Fibroblast of skin of right biceps (primary cell): ENCODE measurements around the gene MYRIP.
"Not testable (repeated sequence)": the region's sequence is repeated elsewhere in the genome, so short reads cannot be mapped to it uniquely, and the experiment has no call there.

ENCODE experiments used
- DNase-seq: peaks from one replicate; pipeline ENCODE4 v3.0.0-alpha.2; 2013

MYRIP gene

DNA sequence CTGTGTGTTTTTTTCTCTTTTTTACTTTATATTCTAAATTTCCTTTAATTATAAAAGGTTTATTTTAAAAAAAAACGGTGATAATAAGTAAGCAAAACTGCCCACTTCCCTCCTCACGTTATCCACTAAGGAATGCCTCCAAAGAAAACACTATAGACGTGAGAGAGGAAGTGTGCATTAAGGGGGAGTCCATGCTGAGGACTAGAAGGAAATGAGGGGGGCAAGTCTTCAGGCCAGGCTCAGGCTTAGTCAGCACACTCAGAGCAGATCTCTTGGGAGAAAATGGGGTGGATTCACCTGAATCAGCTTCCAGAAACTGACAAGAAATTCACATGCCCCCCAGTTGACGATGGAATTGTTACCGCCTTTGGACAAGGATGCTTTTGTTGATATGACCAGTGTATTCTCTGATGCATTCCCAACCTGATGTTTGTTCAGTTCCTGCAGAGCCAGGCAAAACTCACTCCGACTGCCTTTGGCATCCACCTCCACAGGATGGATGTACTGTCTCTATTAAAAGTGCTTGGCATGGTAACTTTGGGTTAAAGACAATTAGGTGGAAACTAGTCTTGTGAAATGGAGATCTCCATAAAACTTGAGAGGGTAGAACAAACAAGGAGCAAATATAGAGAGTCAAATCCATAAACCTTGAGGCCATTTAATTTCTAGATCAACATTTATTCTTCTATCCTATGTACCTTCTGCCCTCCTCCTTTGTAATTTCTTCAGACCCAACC, 167.8 kb downstream of the MYRIP start:
- no peak for DNase-seq

GRCh38 chr3:39978308-39978707, 168.9 kb downstream of the MYRIP start:
- no peak for DNase-seq

DNA sequence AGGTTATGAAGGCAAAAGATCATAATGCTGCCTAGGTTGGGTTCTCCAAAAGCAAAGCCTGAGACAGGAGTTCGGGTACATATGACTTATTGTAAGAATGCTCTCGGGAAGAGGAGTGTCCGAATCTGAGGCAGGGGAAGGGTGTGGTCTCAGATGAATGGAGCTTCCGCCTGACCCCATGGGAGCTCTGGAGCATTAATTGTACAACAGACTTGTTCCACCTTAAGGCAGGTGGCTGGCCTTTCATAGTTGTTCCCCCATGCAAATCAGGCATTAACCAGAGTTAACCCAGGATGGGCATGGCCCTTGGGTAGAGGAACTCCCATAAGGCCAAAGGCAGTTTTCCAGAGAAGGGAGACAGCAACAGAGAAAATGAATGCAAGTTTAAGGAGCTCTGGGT, 170.6 kb downstream of the MYRIP start:
- DNase-seq = no peak

DNA sequence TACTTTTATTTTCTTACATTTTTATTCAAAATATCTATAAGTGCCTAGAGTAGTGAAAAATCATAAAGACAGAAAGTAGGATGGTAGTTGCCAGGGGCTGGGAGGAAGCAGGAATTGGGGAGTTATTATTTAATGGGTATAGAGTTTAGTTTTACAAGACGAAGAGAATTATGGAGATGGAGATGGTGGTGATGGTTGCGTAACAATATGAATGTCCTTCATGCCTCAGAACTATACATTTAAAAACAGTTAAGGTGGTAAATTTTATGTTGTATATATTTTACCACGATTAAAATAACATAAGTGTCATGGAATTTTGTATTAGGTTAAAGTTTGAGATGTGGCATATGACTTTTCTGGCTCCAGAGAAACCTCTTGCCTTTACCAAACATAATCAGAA, 171.4 kb downstream of the MYRIP start:
- DNase-seq = no peak

GRCh38 chr3:39981547-39982184, 172.3 kb downstream of the MYRIP start:
- DNase-seq = no peak

DNA sequence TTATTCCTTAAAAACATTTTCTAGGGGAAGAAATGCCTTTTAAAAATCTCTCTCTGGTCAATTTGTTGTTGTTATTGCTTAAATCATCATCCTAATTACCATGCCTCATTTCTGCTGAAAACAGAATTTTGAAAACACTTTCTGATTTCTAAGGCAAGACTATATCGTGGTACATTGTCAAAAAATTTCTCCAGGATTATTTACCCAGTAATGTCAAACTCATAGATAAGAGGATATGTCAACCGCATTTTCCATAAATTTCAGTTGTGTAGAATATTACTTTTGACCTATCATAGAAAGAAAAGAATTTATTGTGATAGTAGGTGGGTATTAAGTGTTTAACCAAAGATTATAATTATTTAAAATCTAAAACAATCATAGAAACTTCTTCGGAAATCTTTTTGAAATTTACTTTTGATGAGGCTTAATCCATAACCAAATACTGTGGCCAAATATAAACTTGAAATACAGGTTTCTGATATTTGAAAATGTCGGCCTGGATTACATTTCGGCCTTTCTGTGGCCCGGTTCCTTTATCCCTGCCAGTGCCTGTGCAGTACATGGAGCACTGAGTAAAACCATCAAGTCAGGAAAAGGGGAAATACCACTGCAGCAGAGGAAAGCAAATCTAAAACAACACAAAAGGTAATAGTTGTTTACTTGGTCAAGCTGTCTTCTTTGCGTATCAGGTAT, 173.4 kb downstream of the MYRIP start:
- no peak for DNase-seq

- DNase-seq = no peak
Measured at GRCh38 chr3:39989746-39990145, 180.3 kb downstream of the MYRIP start.

- DNase-seq = peak; percentile 49
Measured at GRCh38 chr3:39990532-39990931, 181.1 kb downstream of the MYRIP start.

GRCh38 chr3:40008796-40009195, 199.4 kb downstream of the MYRIP start:
- no peak for DNase-seq

DNA sequence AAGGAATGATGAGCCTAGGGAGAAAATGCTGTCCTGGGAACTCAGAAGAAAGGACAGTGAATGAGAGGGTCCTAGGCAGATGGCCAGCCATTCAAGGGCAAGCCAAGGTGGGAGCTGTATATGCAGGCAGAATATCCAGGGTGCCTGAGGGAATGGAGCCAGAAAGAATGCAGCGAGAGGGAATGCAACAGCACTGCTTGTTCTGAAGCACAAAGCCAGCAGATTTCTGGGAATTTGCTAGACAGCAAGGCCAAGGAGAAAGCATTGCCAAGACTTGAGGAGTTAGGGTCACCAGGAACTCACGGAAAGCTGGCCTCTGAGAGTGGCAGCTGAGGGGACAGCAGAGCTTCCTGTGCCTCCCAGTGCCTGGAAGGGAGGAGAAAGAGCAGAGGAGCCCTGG, 200.6 kb downstream of the MYRIP start:
- no peak for DNase-seq

DNA sequence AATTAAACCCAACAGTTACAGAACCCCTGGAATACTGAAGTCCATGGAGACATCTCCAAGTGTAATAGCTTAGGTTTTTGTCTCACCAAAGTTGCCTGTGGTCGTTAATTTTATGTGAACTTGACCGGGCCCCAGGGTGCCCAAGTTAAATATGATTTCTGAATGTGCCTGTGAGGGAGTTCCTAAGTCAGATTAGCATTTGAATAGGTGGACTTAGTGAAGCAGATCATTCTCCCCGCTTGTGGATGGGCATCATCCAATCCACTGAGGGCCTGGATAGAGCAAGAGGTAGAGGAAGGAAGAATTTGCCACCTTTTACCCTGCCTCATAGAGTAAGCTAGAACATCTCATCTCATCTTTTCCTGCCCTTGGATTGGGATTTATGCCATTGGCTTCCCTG, 203.0 kb downstream of the MYRIP start:
- no peak for DNase-seq

DNA sequence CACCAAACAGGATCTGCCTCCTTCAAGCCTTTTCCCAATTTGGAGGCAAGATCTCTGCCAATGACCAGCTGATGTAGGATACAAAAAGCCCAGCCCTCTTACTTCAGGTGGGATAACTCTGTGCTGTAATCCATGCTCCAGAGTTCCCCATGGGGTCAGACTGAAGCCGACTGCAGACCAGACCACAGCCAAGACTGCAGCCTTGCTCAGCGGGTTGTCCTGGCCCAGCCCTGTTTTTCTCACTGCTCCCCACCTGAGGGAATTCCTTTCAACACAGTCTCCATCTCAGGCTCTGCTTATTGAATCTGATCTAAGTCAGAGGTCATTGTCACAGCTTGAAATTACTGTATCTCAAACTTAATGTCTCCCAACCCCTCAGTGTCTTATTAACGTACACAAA, 207.0 kb downstream of the MYRIP start:
- no peak for DNase-seq

GRCh38 chr3:40018369-40018768, 209.0 kb downstream of the MYRIP start:
- no peak for DNase-seq

DNA sequence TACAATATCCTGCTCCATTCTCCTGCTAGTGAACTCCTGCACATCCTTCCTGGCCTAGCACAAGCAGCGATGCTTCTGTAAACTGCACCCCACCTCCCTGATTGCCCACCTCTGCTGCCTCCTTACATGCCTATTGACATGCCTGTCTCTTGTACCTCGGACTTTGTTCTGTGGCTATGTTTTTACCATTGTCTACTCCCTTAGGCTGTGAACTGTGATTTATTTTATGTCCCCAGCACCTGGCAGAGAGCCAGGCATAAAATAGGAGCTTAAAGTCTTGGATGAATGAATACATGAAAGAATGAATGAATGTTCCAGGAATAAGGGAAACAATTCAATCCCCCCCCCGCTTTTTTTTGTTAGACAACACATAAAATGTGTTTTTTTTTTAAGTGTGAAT, 210.0 kb downstream of the MYRIP start:
- no peak for DNase-seq

DNA sequence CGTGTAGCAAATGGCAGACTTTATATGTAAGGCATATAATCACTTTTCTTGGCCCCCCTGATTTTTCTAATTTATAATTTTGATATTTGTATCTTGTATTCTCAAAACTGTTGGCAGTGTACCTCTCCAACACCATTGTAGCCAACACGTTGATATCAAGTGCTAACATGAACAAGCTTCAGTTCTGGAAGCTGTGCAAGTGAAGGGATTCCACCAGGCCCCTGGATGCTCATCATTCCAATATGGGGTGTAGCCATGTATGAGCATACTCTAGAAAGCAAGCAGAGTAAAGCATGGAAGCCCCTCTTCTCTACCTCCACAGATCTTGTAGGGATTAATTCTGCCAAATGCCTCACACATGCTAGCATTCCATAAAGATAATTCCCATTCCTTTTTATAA, 211.3 kb downstream of the MYRIP start:
- DNase-seq = no peak

DNA sequence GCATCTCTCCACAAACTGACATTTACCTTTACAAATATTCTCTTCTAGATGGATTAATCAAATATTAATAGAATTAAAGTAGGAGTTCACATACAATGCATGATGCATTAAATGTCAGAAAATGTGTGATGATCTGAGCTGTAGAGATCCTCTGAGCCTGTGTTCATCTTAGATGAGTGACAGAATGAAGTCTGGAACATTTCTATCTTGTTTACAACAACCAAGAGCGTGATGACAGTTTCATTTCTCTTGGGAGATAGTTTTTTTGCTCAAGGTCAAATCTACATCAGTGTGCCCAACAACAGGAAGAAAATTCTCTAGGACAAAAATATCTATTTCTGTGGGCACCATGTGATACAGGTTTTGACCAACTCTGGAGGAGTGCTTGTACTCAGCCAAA, 211.9 kb downstream of the MYRIP start:
- no peak for DNase-seq

GRCh38 chr3:40022297-40022827, 213.0 kb downstream of the MYRIP start:
- DNase-seq = no peak

DNA sequence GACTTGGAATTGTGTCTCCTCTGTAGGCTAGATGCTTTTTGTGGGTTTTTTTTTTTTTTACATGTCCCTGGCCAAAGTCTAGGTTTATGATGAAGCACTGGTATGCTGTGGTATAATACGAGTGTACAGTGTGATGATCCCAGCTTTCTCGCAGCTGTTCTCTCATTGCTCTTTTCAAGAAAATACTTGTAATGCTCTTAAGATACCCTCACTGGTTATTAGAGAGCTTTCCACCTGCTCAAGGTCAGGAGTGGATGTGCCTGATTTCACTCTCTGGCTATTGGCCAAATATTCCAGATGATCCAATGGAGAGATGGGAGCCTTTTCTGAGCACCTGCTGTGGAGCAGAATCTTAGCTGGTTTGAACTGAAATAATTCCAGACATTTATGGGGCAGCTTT, 215.1 kb downstream of the MYRIP start:
- no peak for DNase-seq

GRCh38 chr3:40025892-40026291, 216.5 kb downstream of the MYRIP start:
- not testable (repeated sequence) for DNase-seq

- peak; percentile 93 for DNase-seq
Measured at GRCh38 chr3:40035177-40035576, 225.8 kb downstream of the MYRIP start.

DNA sequence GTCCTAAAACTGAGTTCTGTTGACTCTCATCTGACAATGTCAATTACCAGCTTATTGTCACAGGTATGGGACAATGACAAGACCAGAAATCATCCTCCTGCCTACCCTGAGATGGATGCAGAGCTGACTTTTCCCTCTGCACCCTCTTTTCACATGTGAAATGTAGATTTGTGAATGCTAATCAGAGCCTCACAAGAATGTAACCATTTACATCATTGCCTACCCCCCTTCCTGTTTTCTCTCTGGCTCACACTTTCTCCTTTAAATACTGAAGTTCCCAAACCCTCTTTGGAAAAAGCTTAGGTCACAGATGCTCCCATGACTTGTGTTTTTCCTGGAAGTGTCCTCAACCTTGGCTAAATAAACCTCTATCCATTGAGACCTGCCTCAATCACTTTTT, 228.2 kb downstream of the MYRIP start:
- no peak for DNase-seq

DNA sequence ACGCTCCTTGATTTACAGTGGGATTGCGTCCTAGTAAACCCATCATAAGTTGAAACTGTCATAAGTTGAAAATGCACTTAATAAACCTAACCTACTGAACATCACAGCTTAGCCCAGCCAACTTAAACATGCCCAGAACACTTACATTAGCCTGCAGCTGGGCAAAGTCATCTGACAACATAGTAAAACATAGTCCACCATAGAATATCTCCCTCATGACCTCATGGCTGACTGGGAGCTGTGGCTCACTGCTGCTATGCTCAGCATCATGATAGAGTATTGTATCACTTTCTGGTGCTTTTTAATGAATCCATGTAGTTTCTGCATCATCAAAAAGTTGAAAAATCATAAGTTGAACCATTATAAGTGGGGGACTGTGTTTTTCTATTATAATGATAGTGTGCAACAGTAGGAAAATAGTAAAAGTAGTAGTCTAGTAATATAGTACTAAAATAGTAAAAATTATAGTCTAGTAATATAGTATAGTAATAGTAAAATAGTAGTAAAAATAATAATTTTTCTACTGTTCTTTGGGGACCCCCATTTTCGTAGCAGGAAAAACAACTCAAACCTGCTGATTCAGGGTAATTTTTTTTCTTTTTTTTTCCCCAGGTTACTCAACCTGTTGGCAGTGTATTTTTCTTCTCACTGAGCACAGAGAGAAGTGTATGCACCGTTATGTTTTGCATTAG, 233.5 kb downstream of the MYRIP start:
- peak; percentile 43 for DNase-seq

DNA sequence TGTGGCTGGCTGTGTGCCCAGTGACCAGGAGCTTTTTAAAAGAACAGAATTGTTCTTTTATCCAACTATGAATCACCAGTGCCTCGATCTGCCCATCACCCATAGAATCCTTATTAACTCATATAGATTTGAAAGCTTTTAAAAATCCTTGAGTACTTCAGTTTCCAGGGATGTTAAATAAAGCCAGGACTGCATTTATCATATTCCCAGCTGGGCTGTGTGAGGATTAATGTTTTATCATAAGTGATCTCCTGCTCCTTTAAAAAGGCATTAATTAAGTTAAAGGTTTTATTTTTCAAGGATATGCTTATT, 234.0 kb downstream of the MYRIP start:
- peak; percentile 87 for DNase-seq

GRCh38 chr3:40044487-40044886, 235.1 kb downstream of the MYRIP start:
- DNase-seq = peak; percentile 97
